GM12878 (cell line): ENCODE measurements around the gene TRIM61. TPM values are rescaled to one million over a fixed set of nuclear protein-coding genes. Genes with fewer than 3 reads are reported as not detected.
"Not testable (repeated sequence)": the region's sequence is repeated elsewhere in the genome, so short reads cannot be mapped to it uniquely, and the experiment has no call there.

Experiments used
- ATAC-seq: fragments of 200-7000 bp; cut with Tn5 transposase; 3 replicates; pipeline ENCODE4 v1.9.1; 2020; ENCODE audit warnings: mild to moderate bottlenecking, moderate library complexity
- BruUV-seq: library from RNA; stranded (reverse); fragments of 400-500 nt; replicated peaks from 2 replicates; lab custom pipeline; 2021; lab: Mats Ljungman, UMichigan
- CTCF ChIA-PET: fragments of 300-600 bp; sonication (Branson Sonifier 250); formaldehyde crosslinking; extraction: SDS; loops from one replicate; lab custom pipeline; 2021; ENCODE audit warnings: inconsistent platforms; lab: Yijun Ruan, JAX
- POLR2A ChIA-PET: fragments of 350-600 bp; formaldehyde crosslinking; extraction: SDS; loops from one replicate; lab custom pipeline; 2021; ENCODE audit warnings: inconsistent platforms; lab: Charles Lee
- RAD21 ChIA-PET: fragments of 300-600 bp; sonication (Branson Sonifier 250); formaldehyde crosslinking; loops from one replicate; lab custom pipeline; 2023; ENCODE audit warnings: antibody characterized with exemption; ENCODE audit not compliant: unreplicated experiment; lab: Charles Lee
- SMC1A ChIA-PET: fragments of 300-600 bp; sonication (Branson Sonifier 250); formaldehyde crosslinking; loops from one replicate; lab custom pipeline; 2023; ENCODE audit not compliant: unreplicated experiment, uncharacterized antibody; lab: Charles Lee
- DNase-seq: peaks from one replicate; pipeline ENCODE4 v3.0.0-alpha.2; 2011; ENCODE audit warnings: low read depth, low spot score
- FAIRE-seq: peaks from 3 replicates; lab custom pipeline; 2011; peaks lifted over from hg19 to GRCh38; lab: Jason Lieb, UNC
- H2AFZ ChIP-seq: 2 replicates; pipeline ENCODE4 v1.6.0; 2011; ENCODE audit warnings: low read depth, low read length, control low read depth; ENCODE audit not compliant: control insufficient read depth
- H3K27ac ChIP-seq: 2 replicates; pipeline ENCODE4 v1.5.1; 2011; ENCODE audit warnings: control low read depth; ENCODE audit not compliant: control insufficient read depth, insufficient read depth
- H3K27me3 ChIP-seq, 2 experiments: replicated peaks in 1 of 2; 2 replicates each; pipeline versions ENCODE4 v1.6.0 to v1.6.1; 2011; ENCODE audit warnings: low read length in 1 of 2; ENCODE audit not compliant: control insufficient read depth in 2 of 2, insufficient read depth in 2 of 2
- H3K36me3 ChIP-seq, 2 experiments: 2 replicates each; pipeline ENCODE4 v1.5.1; 2011; ENCODE audit warnings: low read length in 1 of 2; ENCODE audit not compliant: control insufficient read depth in 2 of 2, insufficient read depth in 2 of 2
- H3K4me1 ChIP-seq: 2 replicates; pipeline ENCODE4 v1.6.1; 2011; ENCODE audit warnings: mild to moderate bottlenecking, low read length, moderate library complexity, mixed read lengths; ENCODE audit not compliant: control insufficient read depth, insufficient read depth
- H3K4me2 ChIP-seq: 2 replicates; pipeline ENCODE4 v1.6.0; 2011; ENCODE audit warnings: control low read depth; ENCODE audit not compliant: control insufficient read depth, insufficient read depth
- H3K4me3 ChIP-seq: fragments of 200-600 bp; sonication (generic); 2 replicates; pipeline ENCODE4 v1.5.1; 2016
- H3K79me2 ChIP-seq: 2 replicates; pipeline ENCODE4 v1.6.0; 2011; ENCODE audit warnings: low read length; ENCODE audit not compliant: control insufficient read depth, insufficient read depth
- H3K9ac ChIP-seq: 2 replicates; pipeline ENCODE4 v1.8.0; 2011; ENCODE audit warnings: low read length, control low read depth, mixed read lengths; ENCODE audit not compliant: control insufficient read depth, insufficient read depth
- H3K9me3 ChIP-seq: replicated peaks from 3 replicates; pipeline ENCODE4 v1.5.1; 2011; ENCODE audit warnings: mild to moderate bottlenecking, low read length; ENCODE audit not compliant: control insufficient read depth, insufficient read depth
- H4K20me1 ChIP-seq: 2 replicates; pipeline ENCODE4 v1.6.0; 2011; ENCODE audit not compliant: control insufficient read depth, insufficient read depth
- CBX3 ChIP-seq: fragments of 200-600 bp; sonication (generic); IDR thresholded peaks from 2 replicates; pipeline ENCODE4 v1.6.1; 2016; ENCODE audit warnings: low read depth, borderline replicate concordance
- CREB1 ChIP-seq: IDR thresholded peaks from 2 replicates; pipeline ENCODE4 v1.6.1; 2012; ENCODE audit warnings: low read depth, mild to moderate bottlenecking, inconsistent platforms
- DPF2 ChIP-seq: fragments of 450-650 bp; IDR thresholded peaks from 2 replicates; pipeline ENCODE4 v1.6.1; 2017; ENCODE audit warnings: mild to moderate bottlenecking
- NFYB ChIP-seq: IDR thresholded peaks from 2 replicates; pipeline ENCODE4 v1.6.1; 2011; ENCODE audit warnings: low read depth, mild to moderate bottlenecking, low read length, improper control_type of control experiment, moderate library complexity; ENCODE audit not compliant: insufficient read depth
- RAD21 ChIP-seq: IDR thresholded peaks from 2 replicates; pipeline ENCODE4 v1.6.1; 2011; ENCODE audit warnings: mild to moderate bottlenecking, low read depth, low read length, moderate library complexity; ENCODE audit not compliant: insufficient read depth
- RBBP5 ChIP-seq: fragments of 200-600 bp; sonication (generic); conservative IDR thresholded peaks from 2 replicates; pipeline ENCODE4 v1.6.1; 2016
- TCF12 ChIP-seq: IDR thresholded peaks from 2 replicates; pipeline ENCODE4 v1.6.1; 2011; ENCODE audit warnings: low read depth, mild to moderate bottlenecking, low read length
- ZBED1 ChIP-seq: IDR thresholded peaks from 2 replicates; pipeline ENCODE4 v1.6.1; 2016; ENCODE audit warnings: borderline replicate concordance
- ZSCAN29 ChIP-seq: fragments of 450-650 bp; IDR thresholded peaks from 2 replicates; pipeline ENCODE4 v1.6.1; 2017; ENCODE audit warnings: mild to moderate bottlenecking, moderate library complexity
- WGBS: methylation state at CpG from one replicate; pipeline ENCODE4 v1.1.6; 2016; ENCODE audit warnings: low lambda C conversion rate; ENCODE audit not compliant: insufficient replicate concordance, insufficient coverage; ENCODE audit errors: missing lambda C conversion rate; 5-methylcytosine and 5-hydroxymethylcytosine counted together
- in situ Hi-C: fragments of 300-500 bp; cut with MboI; formaldehyde crosslinking; loops from 9 replicates; pipeline ENCODE4 v1.14.3; 2018; ENCODE audit warnings: mixed read lengths
- intact Hi-C: fragments of 100-400 bp; cut with micrococcal nuclease; formaldehyde crosslinking; loops from one replicate; pipeline ENCODE4 v1.14.2; 2022; ENCODE audit not compliant: unreplicated experiment
- polyA plus RNA-seq, 11 experiments: library from polyadenylated mRNA; depleted of rRNA in 4 of 11; unstranded in 6 of 11; stranded (reverse) in 5 of 11; fragments of >200 nt; fragmentation: Nextera tagmentation in 4 of 11; fragmentation: Illumina TruSeq in 1 of 11; extraction: Ambion mirVana in 4 of 11; extraction: Trizol in 1 of 11; gene quantifications; 1 replicate in 1 of 11; 2 replicates in 10 of 11; pipeline versions ENCODE4 v1.2.1 to v1.2.3, GENCODE V29; 2011 to 2016; ENCODE audit warnings: inconsistent platforms in 2 of 11, missing spikeins in 2 of 11, low read depth in 1 of 11
- total RNA-seq, 4 experiments: library from RNA; depleted of rRNA in 3 of 4; stranded (reverse); fragments of >200 nt in 3 of 4; fragmentation: Illumina TruSeq in 1 of 4; extraction: Trizol in 1 of 4; gene quantifications; 2 replicates each; pipeline versions ENCODE4 v1.2.1 to v1.2.3, GENCODE V29; 2013 to 2021
- TF ChIP-seq, protein P1 (sequence below), 3 experiments: IDR thresholded peaks in 2 of 3; conservative IDR thresholded peaks in 1 of 3; 2 replicates each; pipeline ENCODE4 v1.5.1; 2011; ENCODE audit warnings: low read depth in 3 of 3, low read length in 3 of 3, mild to moderate bottlenecking in 3 of 3, control low read depth in 2 of 3, moderate library complexity in 2 of 3, inconsistent platforms in 1 of 3, mixed read lengths in 1 of 3; ENCODE audit not compliant: control insufficient read depth in 2 of 3, insufficient read depth in 1 of 3; ENCODE audit errors: extremely low read depth in 1 of 3

Gene TRIM61
- total and polyA plus RNA-seq, 10 of the 15 experiments (the other 5 are each of a cell fraction or from before 2014, with no cell fraction given), result 3.2 to 10.9 (median 5.7) TPM

- H3K4me2 ChIP-seq, SMC1A ChIA-PET, CTCF ChIA-PET, H3K4me1 ChIP-seq, ATAC-seq, H3K9ac ChIP-seq, in situ Hi-C loops, RAD21 ChIA-PET, H3K27me3 ChIP-seq, H3K27ac ChIP-seq, intact Hi-C loops, H3K9me3 ChIP-seq, FAIRE-seq, DNase-seq, H3K4me3 ChIP-seq, POLR2A ChIA-PET, H3K36me3 ChIP-seq, H2AFZ ChIP-seq, H3K79me2 ChIP-seq, BruUV-seq, H4K20me1 ChIP-seq: not testable (repeated sequence)
- 88% methylated on average over 25 of the region's 30 CpGs for WGBS
These were observed 42.5 kb upstream of the TRIM61 start for GRCh38 chr4:165019995-165020394.

GRCh38 chr4:165016971-165017370 lies 39.5 kb upstream of the TRIM61 start:
- Histone ChIP-seq H3K9ac (no peak overlapping the region), H3K36me3 (no peaks in the 10 kb centered on the region), H3K4me1 (no peaks in the 10 kb centered on the region), H3K27me3 (no peaks in the 10 kb centered on the region; a peak in 1 of 4 replicates), H3K27ac (no peak overlapping the region), H3K79me2 (no peaks in the 10 kb centered on the region), H3K9me3 (no peaks in the 10 kb centered on the region), H2AFZ (no peak overlapping the region), H3K4me2 (no peak overlapping the region), H4K20me1 (no peaks in the 10 kb centered on the region), H3K4me3 (no peak overlapping the region)
- 42% methylated on average over 5 of the region's 5 CpGs for WGBS
- ChIA-PET SMC1A (no interaction called here), POLR2A (no interaction called here), CTCF (no interaction called here), RAD21 (no interaction called here)
- no peak for FAIRE-seq
- TF ChIP-seq CBX3, result no peak
- no peak for TF ChIP-seq DPF2
- no peak for TF ChIP-seq ZBED1
- peak; percentile 17; the same call in 1 of the 2 replicates for TF ChIP-seq RAD21
- TF ChIP-seq, protein P1, sequence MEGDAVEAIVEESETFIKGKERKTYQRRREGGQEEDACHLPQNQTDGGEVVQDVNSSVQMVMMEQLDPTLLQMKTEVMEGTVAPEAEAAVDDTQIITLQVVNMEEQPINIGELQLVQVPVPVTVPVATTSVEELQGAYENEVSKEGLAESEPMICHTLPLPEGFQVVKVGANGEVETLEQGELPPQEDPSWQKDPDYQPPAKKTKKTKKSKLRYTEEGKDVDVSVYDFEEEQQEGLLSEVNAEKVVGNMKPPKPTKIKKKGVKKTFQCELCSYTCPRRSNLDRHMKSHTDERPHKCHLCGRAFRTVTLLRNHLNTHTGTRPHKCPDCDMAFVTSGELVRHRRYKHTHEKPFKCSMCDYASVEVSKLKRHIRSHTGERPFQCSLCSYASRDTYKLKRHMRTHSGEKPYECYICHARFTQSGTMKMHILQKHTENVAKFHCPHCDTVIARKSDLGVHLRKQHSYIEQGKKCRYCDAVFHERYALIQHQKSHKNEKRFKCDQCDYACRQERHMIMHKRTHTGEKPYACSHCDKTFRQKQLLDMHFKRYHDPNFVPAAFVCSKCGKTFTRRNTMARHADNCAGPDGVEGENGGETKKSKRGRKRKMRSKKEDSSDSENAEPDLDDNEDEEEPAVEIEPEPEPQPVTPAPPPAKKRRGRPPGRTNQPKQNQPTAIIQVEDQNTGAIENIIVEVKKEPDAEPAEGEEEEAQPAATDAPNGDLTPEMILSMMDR (IDR thresholded peaks at IDR 0.05 in 2 of 3, conservative IDR thresholded peaks at IDR 0.05 in 1 of 3; ENCODE audit: control insufficient read depth in 2 of 3, extremely low read depth in 1 of 3, insufficient read depth in 1 of 3, low read depth in 3 of 3, low read length in 3 of 3), result 0 out of 6 replicates have a peak, but pooled peaks of 2 of the 3 experiments have one; percentile 5 to 7
- no peak for TF ChIP-seq TCF12
- TF ChIP-seq ZSCAN29, result no peak
- TF ChIP-seq CREB1, result no peak
- TF ChIP-seq RBBP5, result no peak
- TF ChIP-seq NFYB, result no peak
- ATAC-seq, result peak; percentile 64
- intact Hi-C loops (no loop called here), in situ Hi-C loops (no loop called here)
- DNase-seq, result no peak
- no TSS peak for BruUV-seq
